HEK293 (cell line): ENCODE results near the gene HIVEP2.

Experiments used
- CTCF ChIA-PET: fragments of 350-600 bp; formaldehyde crosslinking; extraction: SDS; loops from one replicate; lab custom pipeline; 2021; ENCODE audit warnings: antibody characterized with exemption; lab: Yijun Ruan, JAX
- POLR2A ChIA-PET: fragments of 300-600 bp; formaldehyde crosslinking; extraction: SDS; loops from one replicate; lab custom pipeline; 2020; ENCODE audit warnings: antibody characterized with exemption, inconsistent platforms; lab: Yijun Ruan, JAX
- H3K27ac ChIP-seq: fragments of 200-500 bp; sonication (Bioruptor generic); 2 replicates; pipeline ENCODE4 v1.5.1; 2014; ENCODE audit warnings: low read depth, low read length, control low read depth, inconsistent platforms; ENCODE audit errors: extremely low read depth
- H3K36me3 ChIP-seq, 2 experiments: fragments of 200-500 bp in 1 of 2; sonication (Bioruptor generic) in 1 of 2; 1 replicate in 1 of 2; 2 replicates in 1 of 2; pipeline ENCODE4 v1.5.1; 2014 to 2017; ENCODE audit warnings: inconsistent platforms in 2 of 2, low read length in 2 of 2; ENCODE audit not compliant: control insufficient read depth in 2 of 2, insufficient read depth in 1 of 2
- H3K4me1 ChIP-seq: fragments of 200-500 bp; sonication (Bioruptor generic); 2 replicates; pipeline ENCODE4 v1.5.1; 2014; ENCODE audit warnings: mild to moderate bottlenecking, low read length, inconsistent platforms; ENCODE audit not compliant: control insufficient read depth, insufficient read depth
- H3K4me3 ChIP-seq: 2 replicates; pipeline ENCODE4 v1.5.1; 2011; ENCODE audit warnings: low read depth, mild to moderate bottlenecking, control low read depth, low read length, moderate library complexity
- H3K9me3 ChIP-seq: fragments of 200-500 bp; sonication (Bioruptor generic); 2 replicates; pipeline ENCODE4 v1.5.1; 2014; ENCODE audit warnings: low read depth, low read length, inconsistent platforms; ENCODE audit not compliant: control insufficient read depth, insufficient read depth
- ATF2 ChIP-seq: fragments of 450-650 bp; formaldehyde crosslinking; IDR thresholded peaks from 2 replicates; pipeline ENCODE4 v1.5.1; 2016; ENCODE audit warnings: missing biosample characterization, missing genetic modification characterization, low read depth
- INSM2 ChIP-seq: fragments of 450-650 bp; formaldehyde crosslinking; IDR thresholded peaks from 2 replicates; pipeline ENCODE4 v1.5.1; 2016; ENCODE audit warnings: missing biosample characterization, missing genetic modification characterization
- KLF16 ChIP-seq: fragments of 450-650 bp; formaldehyde crosslinking; IDR thresholded peaks from 2 replicates; pipeline ENCODE4 v1.5.1; 2017; ENCODE audit warnings: missing biosample characterization, missing genetic modification characterization
- ZBTB48 ChIP-seq: fragments of 450-650 bp; formaldehyde crosslinking; IDR thresholded peaks from 2 replicates; pipeline ENCODE4 v1.5.1; 2016; ENCODE audit warnings: missing biosample characterization, missing genetic modification characterization
- ZNF112 ChIP-seq: fragments of 450-650 bp; formaldehyde crosslinking; IDR thresholded peaks from 2 replicates; pipeline ENCODE4 v1.5.0; 2017; ENCODE audit warnings: missing biosample characterization, missing genetic modification characterization
- ZNF114 ChIP-seq: fragments of 450-650 bp; formaldehyde crosslinking; IDR thresholded peaks from 2 replicates; pipeline ENCODE4 v1.5.0; 2017; ENCODE audit warnings: missing biosample characterization, missing genetic modification characterization
- ZNF133 ChIP-seq: fragments of 450-650 bp; formaldehyde crosslinking; IDR thresholded peaks from 2 replicates; pipeline ENCODE4 v1.5.1; 2016; ENCODE audit warnings: missing biosample characterization, missing genetic modification characterization
- ZNF202 ChIP-seq: fragments of 450-650 bp; formaldehyde crosslinking; IDR thresholded peaks from 2 replicates; pipeline ENCODE4 v1.5.1; 2016; ENCODE audit warnings: missing biosample characterization, missing genetic modification characterization, borderline replicate concordance
- ZNF26 ChIP-seq: fragments of 450-650 bp; formaldehyde crosslinking; IDR thresholded peaks from 2 replicates; pipeline ENCODE4 v1.5.1; 2016; ENCODE audit warnings: missing biosample characterization, missing genetic modification characterization
- ZNF280D ChIP-seq: fragments of 450-650 bp; formaldehyde crosslinking; IDR thresholded peaks from 2 replicates; pipeline ENCODE4 v1.5.1; 2016; ENCODE audit warnings: missing biosample characterization, missing genetic modification characterization
- ZNF426 ChIP-seq: fragments of 450-650 bp; formaldehyde crosslinking; IDR thresholded peaks from 2 replicates; pipeline ENCODE4 v1.5.1; 2017; ENCODE audit warnings: missing biosample characterization, missing genetic modification characterization, mild to moderate bottlenecking, inconsistent platforms, moderate library complexity
- ZNF48 ChIP-seq: fragments of 450-650 bp; formaldehyde crosslinking; IDR thresholded peaks from 2 replicates; pipeline ENCODE4 v1.5.1; 2016; ENCODE audit warnings: missing biosample characterization, missing genetic modification characterization
- ZNF530 ChIP-seq: fragments of 450-650 bp; formaldehyde crosslinking; IDR thresholded peaks from 2 replicates; pipeline ENCODE4 v1.5.1; 2016; ENCODE audit warnings: low read depth, missing biosample characterization, missing genetic modification characterization
- ZNF544 ChIP-seq: fragments of 450-650 bp; formaldehyde crosslinking; IDR thresholded peaks from 2 replicates; pipeline ENCODE4 v1.5.0; 2017; ENCODE audit warnings: missing biosample characterization, missing genetic modification characterization
- ZNF571 ChIP-seq: fragments of 450-650 bp; formaldehyde crosslinking; IDR thresholded peaks from 2 replicates; pipeline ENCODE4 v1.5.0; 2017; ENCODE audit warnings: missing biosample characterization, missing genetic modification characterization
- ZNF596 ChIP-seq: fragments of 450-650 bp; IDR thresholded peaks from 2 replicates; pipeline ENCODE4 v1.5.0; 2018; ENCODE audit warnings: missing biosample characterization, mild to moderate bottlenecking, missing genetic modification characterization, moderate library complexity
- ZNF610 ChIP-seq: fragments of 450-650 bp; formaldehyde crosslinking; IDR thresholded peaks from 2 replicates; pipeline ENCODE4 v1.5.1; 2016; ENCODE audit warnings: missing biosample characterization, missing genetic modification characterization, borderline replicate concordance
- ZNF747 ChIP-seq: fragments of 450-650 bp; formaldehyde crosslinking; IDR thresholded peaks from 2 replicates; pipeline ENCODE4 v1.5.1; 2016; ENCODE audit warnings: missing biosample characterization, missing genetic modification characterization
- ZNF792 ChIP-seq: fragments of 450-650 bp; formaldehyde crosslinking; IDR thresholded peaks from 2 replicates; pipeline ENCODE4 v1.5.1; 2016; ENCODE audit warnings: missing biosample characterization, missing genetic modification characterization
- TF ChIP-seq, protein P1 (sequence below): fragments of 450-650 bp; formaldehyde crosslinking; IDR thresholded peaks from 2 replicates; pipeline ENCODE4 v1.5.1; 2017; ENCODE audit warnings: missing biosample characterization, missing genetic modification characterization

HIVEP2 gene

GRCh38 chr6:142738731-142739130 is 206.2 kb downstream of the HIVEP2 start:
- TF ChIP-seq ZNF610: no peak
- TF ChIP-seq ZNF133: no peak
- no peak for TF ChIP-seq ZNF792
- no peak for TF ChIP-seq ZNF202 (tag by site-specific recombination)
- TF ChIP-seq ZBTB48: no peak
- TF ChIP-seq ZNF280D (tag by site-specific recombination): no peak
- no peak for TF ChIP-seq ATF2
- no peak for TF ChIP-seq ZNF530
- no peak for TF ChIP-seq ZNF114 (tag by site-specific recombination)
- TF ChIP-seq ZNF571 (tag by site-specific recombination): no peak
- no peak for TF ChIP-seq ZNF26 (tag by site-specific recombination)
- TF ChIP-seq ZNF747: no peak
- no peak for TF ChIP-seq ZNF48 (tag by site-specific recombination)
- TF ChIP-seq, protein P1, sequence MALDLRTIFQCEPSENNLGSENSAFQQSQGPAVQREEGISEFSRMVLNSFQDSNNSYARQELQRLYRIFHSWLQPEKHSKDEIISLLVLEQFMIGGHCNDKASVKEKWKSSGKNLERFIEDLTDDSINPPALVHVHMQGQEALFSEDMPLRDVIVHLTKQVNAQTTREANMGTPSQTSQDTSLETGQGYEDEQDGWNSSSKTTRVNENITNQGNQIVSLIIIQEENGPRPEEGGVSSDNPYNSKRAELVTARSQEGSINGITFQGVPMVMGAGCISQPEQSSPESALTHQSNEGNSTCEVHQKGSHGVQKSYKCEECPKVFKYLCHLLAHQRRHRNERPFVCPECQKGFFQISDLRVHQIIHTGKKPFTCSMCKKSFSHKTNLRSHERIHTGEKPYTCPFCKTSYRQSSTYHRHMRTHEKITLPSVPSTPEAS (tag by site-specific recombination): no peak
- no peak for TF ChIP-seq KLF16
- TF ChIP-seq ZNF544 (tag by site-specific recombination): no peak
- no peak for TF ChIP-seq INSM2 (tag by site-specific recombination)
- no peak for TF ChIP-seq ZNF112
- no peak for TF ChIP-seq ZNF426 (tag by site-specific recombination)
- no peak for TF ChIP-seq ZNF596 (tag by site-specific recombination)
- H3K27ac ChIP-seq: no peak overlapping the region
- no peaks in the 10 kb centered on the region for H3K4me1 ChIP-seq
- H3K9me3 ChIP-seq: no peaks in the 10 kb centered on the region
- POLR2A ChIA-PET: no interaction called here
- no peaks in the 10 kb centered on the region for H3K36me3 ChIP-seq
- CTCF ChIA-PET: no interaction called here
- no peak overlapping the region for H3K4me3 ChIP-seq
